Coronary artery (tissue), 2 donors: ENCODE data around the gene MPV17L2.
"Not testable (repeated sequence)": the region's sequence is repeated elsewhere in the genome, so short reads cannot be mapped to it uniquely, and the experiment has no call there.

ENCODE experiments used
- DNase-seq: peaks from one replicate; pipeline ENCODE4 v3.0.0-alpha.2; 2017; ENCODE audit warnings: low spot score
- H3K27ac ChIP-seq, 2 donors: fragments of 200-600 bp; sonication (generic); one replicate each; pipeline ENCODE4 v1.5.1; 2016 to 2019
- H3K4me3 ChIP-seq: fragments of 200-600 bp; sonication (generic); 2 replicates; pipeline ENCODE4 v1.5.1; 2016; ENCODE audit warnings: mild to moderate bottlenecking, moderate library complexity
- TF ChIP-seq, protein P1 (sequence below): fragments of 200-600 bp; sonication (generic); IDR thresholded peaks from one replicate; pipeline ENCODE4 v1.5.1; 2019; ENCODE audit warnings: antibody characterized with exemption

The MPV17L2 gene

DNA sequence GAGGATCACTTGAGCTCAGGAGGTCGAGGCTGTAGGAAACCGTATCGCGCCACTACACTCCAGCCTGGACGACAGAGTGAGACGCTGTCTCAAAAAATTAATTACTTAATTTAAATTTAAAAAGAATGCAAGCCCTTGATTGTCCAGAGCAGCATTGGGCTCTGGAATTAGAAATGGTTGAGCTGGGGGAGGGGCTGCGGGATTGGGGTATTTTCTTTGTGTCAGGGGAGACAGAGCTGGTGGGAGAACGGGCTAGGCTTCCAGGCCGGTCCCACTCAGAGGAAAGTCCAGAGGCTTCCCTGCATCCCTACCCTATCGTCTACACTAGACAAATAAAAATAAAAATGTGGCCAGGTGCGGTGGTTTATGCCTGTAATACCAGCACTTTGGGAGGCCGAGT, 13.0 kb downstream of the MPV17L2 start:
- H3K27ac ChIP-seq = peak overlapping the region; percentile 93 to 97
- TF ChIP-seq, protein P1, sequence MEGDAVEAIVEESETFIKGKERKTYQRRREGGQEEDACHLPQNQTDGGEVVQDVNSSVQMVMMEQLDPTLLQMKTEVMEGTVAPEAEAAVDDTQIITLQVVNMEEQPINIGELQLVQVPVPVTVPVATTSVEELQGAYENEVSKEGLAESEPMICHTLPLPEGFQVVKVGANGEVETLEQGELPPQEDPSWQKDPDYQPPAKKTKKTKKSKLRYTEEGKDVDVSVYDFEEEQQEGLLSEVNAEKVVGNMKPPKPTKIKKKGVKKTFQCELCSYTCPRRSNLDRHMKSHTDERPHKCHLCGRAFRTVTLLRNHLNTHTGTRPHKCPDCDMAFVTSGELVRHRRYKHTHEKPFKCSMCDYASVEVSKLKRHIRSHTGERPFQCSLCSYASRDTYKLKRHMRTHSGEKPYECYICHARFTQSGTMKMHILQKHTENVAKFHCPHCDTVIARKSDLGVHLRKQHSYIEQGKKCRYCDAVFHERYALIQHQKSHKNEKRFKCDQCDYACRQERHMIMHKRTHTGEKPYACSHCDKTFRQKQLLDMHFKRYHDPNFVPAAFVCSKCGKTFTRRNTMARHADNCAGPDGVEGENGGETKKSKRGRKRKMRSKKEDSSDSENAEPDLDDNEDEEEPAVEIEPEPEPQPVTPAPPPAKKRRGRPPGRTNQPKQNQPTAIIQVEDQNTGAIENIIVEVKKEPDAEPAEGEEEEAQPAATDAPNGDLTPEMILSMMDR = no peak
- H3K4me3 ChIP-seq = no peak overlapping the region
- no peak for DNase-seq

DNA sequence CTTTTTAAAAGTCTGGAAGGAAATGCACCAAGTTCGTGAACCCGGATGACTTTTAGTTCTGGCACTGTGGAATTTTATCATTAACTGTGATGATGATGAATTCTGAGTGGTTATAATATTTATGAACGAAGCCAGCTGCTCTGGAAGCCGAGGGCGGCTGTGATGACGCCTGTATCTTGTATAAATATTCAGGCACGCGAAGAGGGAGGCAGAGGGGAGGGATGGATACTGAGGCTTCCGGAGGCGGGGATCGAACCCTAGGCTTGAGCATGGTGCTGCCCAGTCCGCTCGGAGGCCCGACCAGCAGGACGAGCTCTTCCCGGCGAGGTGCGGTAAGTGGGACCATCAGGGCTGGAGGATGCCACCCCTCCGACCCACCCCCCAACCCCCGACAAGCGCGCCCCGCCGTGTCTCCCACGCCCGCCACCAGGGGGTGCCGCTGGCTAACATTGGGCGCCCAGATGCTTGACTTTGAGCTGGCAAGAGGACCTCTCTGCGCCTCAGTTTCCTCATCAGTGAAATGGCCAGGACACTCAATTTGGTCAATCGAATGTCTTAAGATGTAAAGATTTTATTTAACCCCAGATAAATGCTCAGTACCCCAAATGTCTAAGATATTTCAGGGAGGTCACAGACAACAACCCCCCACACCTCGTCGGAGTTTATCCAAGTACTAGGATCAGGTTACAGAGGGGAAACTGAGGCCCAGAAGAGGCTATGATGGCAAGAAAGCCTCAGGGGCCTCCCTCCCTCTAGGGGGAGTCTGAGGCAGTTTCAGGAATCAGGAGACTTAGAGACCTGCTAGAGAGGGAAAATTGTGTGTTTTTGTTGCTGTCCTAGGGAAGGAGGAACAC, 15.3 kb downstream of the MPV17L2 start:
- DNase-seq = no peak
- TF ChIP-seq, protein P1 = peak; percentile 65
- H3K27ac ChIP-seq = peak overlapping the region in 1 of 2 donors; percentile 81
- peak overlapping the region; percentile 37 for H3K4me3 ChIP-seq

DNA sequence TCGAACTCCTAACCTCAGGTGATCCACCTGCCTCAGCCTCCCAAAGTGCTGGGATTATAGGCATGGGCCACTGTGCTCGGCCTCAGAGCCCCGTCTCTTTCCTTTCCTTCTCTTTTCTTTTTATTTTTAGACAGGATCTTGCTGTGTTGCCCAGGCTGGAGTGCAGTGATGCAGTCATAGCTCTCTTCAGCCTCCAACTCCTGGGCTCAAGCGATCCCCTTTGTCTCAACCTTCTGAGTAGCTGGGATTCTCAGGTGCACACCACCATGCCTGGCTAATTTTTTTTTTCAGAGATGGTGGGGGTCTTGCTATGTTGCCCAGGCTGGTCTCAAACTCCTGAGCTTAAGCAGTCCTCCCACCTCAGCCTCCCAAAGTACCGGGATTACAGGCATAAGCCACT, 16.9 kb downstream of the MPV17L2 start:
- H3K27ac ChIP-seq, DNase-seq, H3K4me3 ChIP-seq: not testable (repeated sequence)

DNA sequence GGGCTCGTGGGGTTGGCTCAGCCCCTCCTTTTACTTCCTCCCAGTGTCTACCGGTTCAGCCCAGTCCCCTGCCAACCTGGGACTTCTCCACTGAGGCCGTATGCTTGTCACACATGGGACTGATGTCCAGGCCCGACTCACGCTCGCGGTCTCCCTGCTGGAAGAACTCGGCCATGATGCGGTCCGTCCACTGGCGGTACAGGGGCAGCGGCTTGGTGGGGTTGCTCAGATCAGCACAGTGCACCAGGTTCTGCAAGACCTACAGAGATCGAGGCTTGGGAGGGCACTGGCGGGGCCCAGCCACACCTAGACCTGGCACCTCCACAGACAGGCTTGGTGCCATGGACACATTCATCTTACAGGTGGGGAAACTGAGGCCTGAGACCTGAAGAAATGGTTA, 18.7 kb downstream of the MPV17L2 start:
- TF ChIP-seq, protein P1 = no peak
- DNase-seq = no peak
- H3K4me3 ChIP-seq = no peak overlapping the region
- no peak overlapping the region for H3K27ac ChIP-seq

DNA sequence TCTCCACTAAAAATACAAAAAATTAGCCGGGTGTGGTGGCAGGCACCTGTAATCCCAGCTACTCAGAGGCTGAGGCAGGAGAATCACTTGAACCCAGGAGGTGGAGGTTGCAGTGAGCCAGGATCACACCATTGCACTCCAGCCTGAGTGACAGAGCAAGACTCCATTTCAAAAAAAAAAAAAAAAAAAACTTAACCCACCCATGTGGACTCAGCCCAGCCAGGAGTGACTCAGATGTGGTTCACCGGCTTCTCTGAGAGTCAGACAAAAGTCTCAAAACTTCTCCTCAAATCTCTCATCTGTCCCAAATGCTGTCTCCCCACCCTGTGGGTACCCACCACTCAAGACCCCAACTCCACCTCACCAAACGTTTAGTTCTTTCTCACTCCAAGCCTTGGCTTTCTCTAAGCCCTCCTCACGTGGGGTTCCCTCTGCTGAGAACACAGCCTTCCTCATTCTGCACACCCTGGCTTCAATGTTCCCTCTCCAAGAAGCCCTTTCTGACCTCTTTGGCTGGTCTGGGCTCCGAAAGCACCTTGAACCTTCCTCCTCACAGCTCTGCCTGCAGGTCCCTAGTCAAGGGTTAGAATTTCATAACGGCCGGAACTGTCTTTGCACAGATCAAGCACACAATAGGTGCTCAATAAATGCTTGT, 21.9 kb downstream of the MPV17L2 start:
- no peak overlapping the region for H3K27ac ChIP-seq
- H3K4me3 ChIP-seq = no peak overlapping the region
- TF ChIP-seq, protein P1 = no peak
- DNase-seq = no peak

DNA sequence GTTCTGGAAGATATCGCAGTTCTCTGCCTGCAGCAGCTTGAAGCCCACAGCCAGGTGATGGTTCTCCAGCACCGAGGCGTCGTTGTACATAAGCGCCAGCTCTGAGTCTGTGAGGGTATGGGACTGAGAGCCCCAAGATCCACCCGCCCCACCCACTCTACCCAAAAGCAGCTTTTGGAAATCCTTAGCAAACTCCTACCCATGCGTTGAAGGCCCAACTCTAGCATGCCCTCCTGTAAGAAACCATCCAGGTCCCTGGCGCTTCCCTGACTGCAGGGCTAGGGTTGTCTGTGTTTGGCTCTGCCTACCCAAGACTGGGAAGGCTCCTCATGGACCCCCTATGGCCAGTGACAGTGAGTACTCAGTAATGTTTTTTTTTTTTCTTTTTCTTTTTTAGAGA, 23.8 kb downstream of the MPV17L2 start:
- no peak overlapping the region for H3K27ac ChIP-seq
- TF ChIP-seq, protein P1 = no peak
- no peak overlapping the region for H3K4me3 ChIP-seq
- no peak for DNase-seq

DNA sequence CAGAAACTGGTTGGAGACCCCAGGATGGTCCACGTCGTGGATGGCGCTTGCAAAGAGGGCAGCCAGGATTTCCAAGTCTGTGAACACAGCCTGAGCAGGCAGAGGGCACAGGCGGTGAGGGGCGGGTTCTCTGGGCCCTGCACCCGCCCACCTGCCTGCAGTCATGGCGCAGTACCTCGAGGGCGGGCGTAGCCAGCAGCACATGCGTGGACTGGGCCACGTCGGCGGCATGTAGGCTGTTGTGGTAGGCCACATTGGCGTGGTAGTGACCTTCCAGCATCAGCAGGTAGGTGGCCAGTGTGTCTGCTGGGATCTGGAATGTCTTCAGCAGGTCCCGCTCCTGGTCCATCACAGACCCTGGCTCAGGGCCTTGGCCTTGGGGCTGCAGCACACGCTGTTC, 25.1 kb downstream of the MPV17L2 start:
- Histone ChIP-seq H3K27ac (no peak overlapping the region), H3K4me3 (no peak overlapping the region)
- DNase-seq = no peak
- TF ChIP-seq, protein P1 = no peak
